Measurements from ENCODE around the gene ELL.

DNA sequence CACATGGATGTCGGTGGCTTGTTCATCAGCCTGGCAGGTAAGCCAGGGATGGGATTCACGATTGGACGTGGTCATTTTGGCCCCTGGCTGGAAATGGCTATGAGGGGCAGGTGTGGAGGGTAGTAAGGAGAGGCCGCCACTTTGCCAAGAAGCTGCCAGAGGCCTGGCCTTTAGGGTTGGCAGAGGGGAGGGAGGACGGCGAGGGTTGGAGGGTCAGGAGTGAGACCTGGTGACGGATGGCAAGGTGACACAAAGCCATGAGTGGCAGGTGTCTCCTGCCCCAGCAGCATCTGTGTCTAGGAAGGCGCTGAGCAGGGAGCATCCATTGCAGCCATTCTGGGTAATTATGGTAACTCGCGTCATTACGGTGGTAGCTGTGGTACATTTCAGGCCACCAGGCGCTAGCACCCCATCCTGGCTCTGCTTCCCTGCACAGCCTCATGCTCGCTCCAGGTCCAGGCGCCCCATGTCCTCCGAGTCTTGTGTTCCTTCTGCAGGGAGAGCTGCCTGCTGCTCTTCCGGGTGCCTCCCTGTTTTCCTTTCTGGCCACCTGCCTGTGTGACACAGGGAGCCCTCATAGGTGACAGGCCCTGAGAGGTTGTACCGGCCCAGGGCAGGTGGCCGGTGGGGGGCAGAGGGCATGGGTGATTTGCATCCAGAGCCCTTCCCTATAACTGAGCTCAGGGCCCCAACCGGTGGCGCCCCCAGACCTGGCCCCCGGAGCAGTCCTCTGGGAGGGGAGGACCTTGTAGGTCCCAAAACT lies 98.4 kb downstream of the ELL start:
- TF ChIP-seq, protein P1, sequence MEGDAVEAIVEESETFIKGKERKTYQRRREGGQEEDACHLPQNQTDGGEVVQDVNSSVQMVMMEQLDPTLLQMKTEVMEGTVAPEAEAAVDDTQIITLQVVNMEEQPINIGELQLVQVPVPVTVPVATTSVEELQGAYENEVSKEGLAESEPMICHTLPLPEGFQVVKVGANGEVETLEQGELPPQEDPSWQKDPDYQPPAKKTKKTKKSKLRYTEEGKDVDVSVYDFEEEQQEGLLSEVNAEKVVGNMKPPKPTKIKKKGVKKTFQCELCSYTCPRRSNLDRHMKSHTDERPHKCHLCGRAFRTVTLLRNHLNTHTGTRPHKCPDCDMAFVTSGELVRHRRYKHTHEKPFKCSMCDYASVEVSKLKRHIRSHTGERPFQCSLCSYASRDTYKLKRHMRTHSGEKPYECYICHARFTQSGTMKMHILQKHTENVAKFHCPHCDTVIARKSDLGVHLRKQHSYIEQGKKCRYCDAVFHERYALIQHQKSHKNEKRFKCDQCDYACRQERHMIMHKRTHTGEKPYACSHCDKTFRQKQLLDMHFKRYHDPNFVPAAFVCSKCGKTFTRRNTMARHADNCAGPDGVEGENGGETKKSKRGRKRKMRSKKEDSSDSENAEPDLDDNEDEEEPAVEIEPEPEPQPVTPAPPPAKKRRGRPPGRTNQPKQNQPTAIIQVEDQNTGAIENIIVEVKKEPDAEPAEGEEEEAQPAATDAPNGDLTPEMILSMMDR (conservative IDR thresholded peaks at IDR 0.05; ENCODE audit: low read depth in 2 of 2), result no peak
- TF ChIP-seq, protein P2, sequence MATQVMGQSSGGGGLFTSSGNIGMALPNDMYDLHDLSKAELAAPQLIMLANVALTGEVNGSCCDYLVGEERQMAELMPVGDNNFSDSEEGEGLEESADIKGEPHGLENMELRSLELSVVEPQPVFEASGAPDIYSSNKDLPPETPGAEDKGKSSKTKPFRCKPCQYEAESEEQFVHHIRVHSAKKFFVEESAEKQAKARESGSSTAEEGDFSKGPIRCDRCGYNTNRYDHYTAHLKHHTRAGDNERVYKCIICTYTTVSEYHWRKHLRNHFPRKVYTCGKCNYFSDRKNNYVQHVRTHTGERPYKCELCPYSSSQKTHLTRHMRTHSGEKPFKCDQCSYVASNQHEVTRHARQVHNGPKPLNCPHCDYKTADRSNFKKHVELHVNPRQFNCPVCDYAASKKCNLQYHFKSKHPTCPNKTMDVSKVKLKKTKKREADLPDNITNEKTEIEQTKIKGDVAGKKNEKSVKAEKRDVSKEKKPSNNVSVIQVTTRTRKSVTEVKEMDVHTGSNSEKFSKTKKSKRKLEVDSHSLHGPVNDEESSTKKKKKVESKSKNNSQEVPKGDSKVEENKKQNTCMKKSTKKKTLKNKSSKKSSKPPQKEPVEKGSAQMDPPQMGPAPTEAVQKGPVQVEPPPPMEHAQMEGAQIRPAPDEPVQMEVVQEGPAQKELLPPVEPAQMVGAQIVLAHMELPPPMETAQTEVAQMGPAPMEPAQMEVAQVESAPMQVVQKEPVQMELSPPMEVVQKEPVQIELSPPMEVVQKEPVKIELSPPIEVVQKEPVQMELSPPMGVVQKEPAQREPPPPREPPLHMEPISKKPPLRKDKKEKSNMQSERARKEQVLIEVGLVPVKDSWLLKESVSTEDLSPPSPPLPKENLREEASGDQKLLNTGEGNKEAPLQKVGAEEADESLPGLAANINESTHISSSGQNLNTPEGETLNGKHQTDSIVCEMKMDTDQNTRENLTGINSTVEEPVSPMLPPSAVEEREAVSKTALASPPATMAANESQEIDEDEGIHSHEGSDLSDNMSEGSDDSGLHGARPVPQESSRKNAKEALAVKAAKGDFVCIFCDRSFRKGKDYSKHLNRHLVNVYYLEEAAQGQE (IDR thresholded peaks at IDR 0.05; ENCODE audit: unreplicated experiment), result no peak
- TF ChIP-seq EZH2 (IDR thresholded peaks at IDR 0.05; ENCODE audit: low read depth, unreplicated experiment) (no peak), EZH2phosphoT487 (IDR thresholded peaks at IDR 0.05; ENCODE audit: unreplicated experiment) (no peak), POLR2AphosphoS5 (IDR thresholded peaks at IDR 0.05; ENCODE audit: low read depth) (no peak), ZNF331 (CRISPR knock-in tag; IDR thresholded peaks at IDR 0.05; ENCODE audit: low read depth) (no peak), JUNB (IDR thresholded peaks at IDR 0.05; ENCODE audit: unreplicated experiment) (no peak), ZNF114 (CRISPR knock-in tag; IDR thresholded peaks at IDR 0.05) (no peak), CREB1 (CRISPR knock-in tag; IDR thresholded peaks at IDR 0.05; ENCODE audit: low read depth) (no peak)
- TF ChIP-seq, protein P3, sequence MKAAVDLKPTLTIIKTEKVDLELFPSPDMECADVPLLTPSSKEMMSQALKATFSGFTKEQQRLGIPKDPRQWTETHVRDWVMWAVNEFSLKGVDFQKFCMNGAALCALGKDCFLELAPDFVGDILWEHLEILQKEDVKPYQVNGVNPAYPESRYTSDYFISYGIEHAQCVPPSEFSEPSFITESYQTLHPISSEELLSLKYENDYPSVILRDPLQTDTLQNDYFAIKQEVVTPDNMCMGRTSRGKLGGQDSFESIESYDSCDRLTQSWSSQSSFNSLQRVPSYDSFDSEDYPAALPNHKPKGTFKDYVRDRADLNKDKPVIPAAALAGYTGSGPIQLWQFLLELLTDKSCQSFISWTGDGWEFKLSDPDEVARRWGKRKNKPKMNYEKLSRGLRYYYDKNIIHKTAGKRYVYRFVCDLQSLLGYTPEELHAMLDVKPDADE (IDR thresholded peaks at IDR 0.05), result no peak
